Measurements from ENCODE around the gene STX1B.

STX1B gene

GRCh38 chr16:30992931-30993816, 17.3 kb downstream of the STX1B start:
- no peak for DNase-seq

GRCh38 chr16:30992276-30992780, 18.1 kb downstream of the STX1B start:
- DNase-seq, result no peak

- no peak for DNase-seq
Observed at GRCh38 chr16:30991052-30991451, 19.4 kb downstream of the STX1B start.

GRCh38 chr16:30990105-30990504, 20.3 kb downstream of the STX1B start:
- no peak for DNase-seq

- DNase-seq, result no peak
Observed at GRCh38 chr16:30989469-30990047, 20.9 kb downstream of the STX1B start.

- DNase-seq, result no peak
Observed at GRCh38 chr16:30987581-30988190, 22.8 kb downstream of the STX1B start.

- no peak for DNase-seq
Observed at GRCh38 chr16:30986129-30986991, 24.1 kb downstream of the STX1B start.

- no peak for DNase-seq
Observed at GRCh38 chr16:30985401-30986128, 24.9 kb downstream of the STX1B start.

GRCh38 chr16:30984669-30985400, 25.6 kb downstream of the STX1B start, which contains the start of gene HSD3B7:
HSD3B7 (plus strand) TSS chr16:30985207; CDS start chr16:30985659, 452 bp downstream.
- peak; percentile 77 for DNase-seq

- DNase-seq, result no peak
Observed at GRCh38 chr16:30983898-30984610, 26.4 kb downstream of the STX1B start.

GRCh38 chr16:30983289-30983889, 27.0 kb downstream of the STX1B start:
- DNase-seq, result no peak

- DNase-seq, result no peak
Observed at GRCh38 chr16:30982548-30983288, 27.7 kb downstream of the STX1B start.

GRCh38 chr16:30980959-30981358, 29.5 kb downstream of the STX1B start:
- DNase-seq, result no peak

- no peak for DNase-seq
Observed at GRCh38 chr16:30980434-30980833, 30.0 kb downstream of the STX1B start.

- no peak for DNase-seq
Observed at GRCh38 chr16:30980023-30980371, 30.4 kb downstream of the STX1B start.

- no peak for DNase-seq
Observed at GRCh38 chr16:30979170-30980022, 31.0 kb downstream of the STX1B start.

- DNase-seq, result no peak
Observed at GRCh38 chr16:30977502-30977901, 32.9 kb downstream of the STX1B start.

GRCh38 chr16:30976486-30976885, 34.0 kb downstream of the STX1B start:
- no peak for DNase-seq
